DMS53 (cell line): ENCODE results near the gene PRKAG2.

ENCODE experiments used
- DNase-seq: peaks from one replicate; lab custom pipeline; 2025; lab: John Stamatoyannopoulos, UW

Gene PRKAG2

GRCh38 chr7:151694828-151695580 lies 181.9 kb downstream of the PRKAG2 start:
- DNase-seq = peak; percentile 42

- DNase-seq = no peak
Observed at GRCh38 chr7:151694441-151694827, 182.5 kb downstream of the PRKAG2 start.

- DNase-seq = no peak
Observed at GRCh38 chr7:151693140-151693539, 183.8 kb downstream of the PRKAG2 start.

- DNase-seq = no peak
Observed at GRCh38 chr7:151692721-151693120, 184.2 kb downstream of the PRKAG2 start.

GRCh38 chr7:151691449-151691848 lies 185.5 kb downstream of the PRKAG2 start:
- no peak for DNase-seq

- DNase-seq = no peak
Observed at GRCh38 chr7:151690606-151691005, 186.3 kb downstream of the PRKAG2 start.

- DNase-seq = peak; percentile 53
Observed at GRCh38 chr7:151689196-151689971, 187.5 kb downstream of the PRKAG2 start.

- no peak for DNase-seq
Observed at GRCh38 chr7:151688236-151688780, 188.6 kb downstream of the PRKAG2 start.

- peak; percentile 23 for DNase-seq
Observed at GRCh38 chr7:151687523-151688235, 189.2 kb downstream of the PRKAG2 start.

- DNase-seq = no peak
Observed at GRCh38 chr7:151686826-151687225, 190.1 kb downstream of the PRKAG2 start.

- no peak for DNase-seq
Observed at GRCh38 chr7:151686016-151686766, 190.7 kb downstream of the PRKAG2 start.

- no peak for DNase-seq
Observed at GRCh38 chr7:151684408-151685175, 192.3 kb downstream of the PRKAG2 start.

GRCh38 chr7:151683615-151684407 lies 193.1 kb downstream of the PRKAG2 start:
- no peak for DNase-seq

GRCh38 chr7:151682831-151683614 lies 193.9 kb downstream of the PRKAG2 start:
- DNase-seq = no peak

- DNase-seq = no peak
Observed at GRCh38 chr7:151681726-151682125, 195.2 kb downstream of the PRKAG2 start.

- DNase-seq = no peak
Observed at GRCh38 chr7:151680810-151681209, 196.1 kb downstream of the PRKAG2 start.

- no peak for DNase-seq
Observed at GRCh38 chr7:151679881-151680612, 196.9 kb downstream of the PRKAG2 start.

GRCh38 chr7:151679071-151679708 lies 197.7 kb downstream of the PRKAG2 start:
- no peak for DNase-seq
